Glomerular visceral epithelial cell (primary cell): Measurements from ENCODE around the gene SERPINB6.
"Not testable (repeated sequence)": the region's sequence is repeated elsewhere in the genome, so short reads cannot be mapped to it uniquely, and the experiment has no call there.

ENCODE experiments used
- DNase-seq: peaks from one replicate; pipeline ENCODE4 v3.0.0-alpha.2; 2016; ENCODE audit errors: extremely low spot score

The SERPINB6 gene

DNA sequence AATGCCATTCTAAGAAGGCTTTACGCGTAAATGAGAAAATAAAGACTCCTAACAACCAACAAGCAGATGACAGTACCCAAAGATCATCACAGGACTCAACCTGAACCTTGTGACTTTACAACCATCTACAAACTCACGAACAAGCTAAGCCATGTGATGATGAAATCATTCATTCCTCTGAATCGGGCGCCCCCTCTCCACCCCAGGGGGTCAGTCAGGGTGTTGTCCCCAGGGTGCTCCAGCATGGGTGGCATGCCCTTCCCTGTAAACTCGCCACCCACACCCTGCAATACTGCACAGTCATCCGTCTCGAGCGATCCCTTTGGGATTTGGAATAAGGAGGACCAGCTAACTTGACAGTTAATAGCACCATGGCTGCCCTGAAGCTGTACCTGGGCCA is 12.6 kb downstream of the SERPINB6 start:
- DNase-seq, result no peak

DNA sequence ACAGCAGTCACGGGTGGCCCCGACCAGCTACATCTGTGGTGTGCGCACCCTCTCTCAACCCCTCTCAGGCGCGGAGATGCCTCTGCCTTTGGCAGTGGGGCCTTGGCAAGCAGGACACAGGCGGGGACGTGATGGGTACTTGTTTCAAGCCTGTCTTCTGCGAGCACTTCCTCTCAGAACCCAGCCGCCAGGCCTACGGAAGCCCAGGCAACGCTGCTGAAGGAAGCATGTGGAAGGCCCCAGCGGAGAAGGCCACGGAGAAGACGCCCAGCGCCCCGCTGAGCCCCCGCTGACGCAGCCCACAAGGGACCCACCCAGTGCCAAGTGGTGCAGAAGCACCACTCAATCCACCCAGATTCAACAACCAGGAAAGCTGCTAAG is 13.0 kb downstream of the SERPINB6 start:
- DNase-seq, result no peak

DNA sequence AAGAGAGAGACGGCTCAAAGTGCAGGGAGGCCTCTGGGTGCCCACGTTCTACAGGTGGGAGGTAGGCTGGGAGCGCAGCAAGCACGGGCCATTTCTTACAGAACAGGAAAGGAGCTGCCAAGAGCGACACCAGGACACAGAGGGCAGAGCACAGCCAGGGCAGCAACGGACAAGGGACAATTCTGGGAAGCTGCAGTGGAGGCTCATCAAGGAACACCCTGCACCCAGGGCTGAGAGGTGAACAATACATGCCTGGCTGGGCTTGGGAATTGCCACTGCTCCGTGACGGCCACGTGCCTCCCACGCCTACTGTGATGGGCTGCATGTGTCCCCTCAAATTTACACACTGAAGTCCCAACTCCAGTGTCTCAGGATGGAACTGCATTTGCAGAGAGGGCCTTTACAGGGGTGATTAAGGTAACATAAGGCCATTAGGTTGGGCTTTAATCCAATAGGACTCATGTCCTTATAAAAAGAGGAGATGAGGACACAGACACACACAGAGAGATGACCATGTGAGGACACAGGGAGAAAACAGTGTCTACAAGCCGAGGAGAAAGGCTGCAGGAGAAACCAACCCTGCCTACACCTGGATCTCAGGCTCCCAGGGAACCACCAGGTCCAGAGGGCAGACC is 13.6 kb downstream of the SERPINB6 start:
- no peak for DNase-seq

DNA sequence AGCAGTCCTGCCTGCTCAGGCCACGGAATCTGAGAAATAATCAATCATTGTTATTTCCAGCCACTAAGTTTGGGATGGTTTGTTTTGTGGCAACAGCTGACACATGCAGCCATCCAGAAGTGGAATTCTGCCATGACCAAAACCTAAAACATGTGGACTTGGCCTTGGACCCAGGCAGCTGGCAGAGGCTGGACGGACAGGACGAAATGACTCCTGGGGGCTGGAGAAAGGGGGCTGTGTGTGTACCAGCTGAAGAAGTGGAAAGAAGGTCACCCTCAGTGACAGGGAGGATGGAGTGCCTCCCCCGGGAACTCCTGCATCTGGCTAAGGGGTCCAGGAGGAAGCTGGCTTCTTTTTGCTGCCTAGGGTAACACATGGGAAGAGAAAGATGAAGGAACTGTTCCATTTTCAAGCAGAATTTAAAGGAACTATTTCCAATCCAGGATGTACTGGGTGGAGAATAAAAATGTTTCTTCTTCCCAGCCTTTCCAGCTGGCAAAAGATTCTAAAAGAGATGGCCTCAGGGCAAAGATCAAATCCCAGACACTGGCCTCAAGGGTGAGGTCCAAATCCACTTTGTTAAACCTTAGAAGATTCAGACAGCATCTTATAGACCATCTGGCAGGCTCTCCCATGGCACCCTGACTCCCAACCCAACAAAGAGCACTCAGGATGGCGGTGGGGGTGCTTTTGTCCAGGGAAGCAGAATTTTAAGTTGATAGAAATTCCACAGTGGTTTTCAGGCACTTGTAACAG is 14.3 kb downstream of the SERPINB6 start:
- DNase-seq, result no peak

DNA sequence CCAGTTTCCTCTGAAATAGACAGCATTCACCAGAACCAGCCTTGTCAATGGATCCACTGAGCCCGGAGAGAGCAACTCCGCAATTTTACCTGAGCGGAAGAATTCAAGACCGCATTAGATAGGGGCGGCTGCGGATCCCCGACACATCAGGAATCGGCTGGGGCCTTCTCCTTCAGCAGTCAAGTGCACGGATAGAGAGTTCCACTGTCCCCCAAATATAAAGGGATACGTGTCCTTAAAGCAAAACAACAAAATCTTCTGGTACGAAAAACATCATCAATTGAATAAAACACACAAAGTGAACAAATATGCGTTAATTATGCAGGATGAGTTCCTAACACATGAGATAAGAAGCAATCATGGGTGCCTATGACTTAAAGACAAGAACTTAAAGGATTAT is 18.3 kb downstream of the SERPINB6 start:
- DNase-seq, result no peak

DNA sequence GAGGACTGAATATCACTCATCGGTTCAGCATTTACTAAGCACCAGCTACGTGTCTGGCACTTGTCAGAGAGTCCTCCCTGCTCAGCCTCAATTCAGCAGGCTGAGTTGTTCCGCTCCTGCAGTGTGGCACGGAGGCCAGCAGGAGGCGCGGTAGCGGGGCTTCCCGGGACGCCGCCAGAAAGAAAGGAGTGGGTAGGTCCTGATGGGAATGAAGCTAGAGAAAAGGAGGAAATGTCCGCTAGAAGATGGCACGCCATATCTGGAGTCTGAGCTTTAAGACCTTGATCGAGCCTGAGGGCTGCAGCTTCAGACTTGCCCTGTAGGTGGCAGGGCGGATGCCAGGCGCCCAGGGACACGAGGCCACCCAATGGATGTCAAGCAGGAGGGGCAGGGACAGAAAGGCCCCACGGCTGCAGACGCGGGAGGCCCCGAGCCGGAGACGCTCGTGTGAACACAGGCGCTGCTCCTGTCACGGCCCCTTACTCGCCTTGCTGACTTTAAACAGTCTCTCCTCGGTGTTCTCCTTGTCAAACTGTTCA is 18.7 kb downstream of the SERPINB6 start:
- peak; percentile 84 for DNase-seq

DNA sequence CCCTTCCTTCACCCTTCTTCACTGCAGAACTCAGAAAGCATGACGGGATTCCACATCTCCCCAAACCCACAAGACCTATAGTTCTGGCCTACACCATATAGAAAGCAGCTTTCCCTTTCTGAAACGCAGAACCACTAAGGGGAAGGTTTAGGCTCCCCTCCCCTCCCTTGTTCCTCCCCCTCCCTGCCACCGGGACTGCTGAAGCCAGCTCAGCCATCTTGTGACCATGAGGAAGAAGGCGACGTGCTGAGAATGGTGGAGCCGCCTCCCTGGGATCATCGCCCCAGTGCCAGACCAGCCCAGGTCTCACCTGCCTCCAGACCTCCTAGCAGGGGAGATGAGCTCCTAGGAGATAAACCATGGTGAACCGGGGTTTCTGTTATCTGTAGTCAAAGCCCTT is 19.6 kb downstream of the SERPINB6 start:
- DNase-seq, result no peak

DNA sequence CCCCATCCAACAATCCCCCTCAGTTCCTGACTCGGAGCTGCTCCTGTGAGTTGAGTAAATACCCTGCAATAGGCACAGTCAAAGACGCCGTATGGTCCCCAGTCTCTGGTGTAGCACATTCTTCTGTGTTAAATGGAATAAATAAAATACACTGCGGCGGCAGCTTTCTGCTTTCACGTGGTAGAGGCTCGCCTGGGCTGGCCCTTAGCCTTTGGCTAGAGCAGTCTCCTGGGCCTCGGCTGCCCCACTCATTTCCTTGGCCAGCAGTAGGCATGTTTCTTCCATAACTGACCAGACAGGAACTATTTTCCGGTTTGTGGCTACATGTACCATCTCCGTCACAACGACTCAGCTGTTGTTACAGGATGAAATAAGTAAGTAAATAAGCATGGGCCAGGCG is 20.7 kb downstream of the SERPINB6 start:
- no peak for DNase-seq

DNA sequence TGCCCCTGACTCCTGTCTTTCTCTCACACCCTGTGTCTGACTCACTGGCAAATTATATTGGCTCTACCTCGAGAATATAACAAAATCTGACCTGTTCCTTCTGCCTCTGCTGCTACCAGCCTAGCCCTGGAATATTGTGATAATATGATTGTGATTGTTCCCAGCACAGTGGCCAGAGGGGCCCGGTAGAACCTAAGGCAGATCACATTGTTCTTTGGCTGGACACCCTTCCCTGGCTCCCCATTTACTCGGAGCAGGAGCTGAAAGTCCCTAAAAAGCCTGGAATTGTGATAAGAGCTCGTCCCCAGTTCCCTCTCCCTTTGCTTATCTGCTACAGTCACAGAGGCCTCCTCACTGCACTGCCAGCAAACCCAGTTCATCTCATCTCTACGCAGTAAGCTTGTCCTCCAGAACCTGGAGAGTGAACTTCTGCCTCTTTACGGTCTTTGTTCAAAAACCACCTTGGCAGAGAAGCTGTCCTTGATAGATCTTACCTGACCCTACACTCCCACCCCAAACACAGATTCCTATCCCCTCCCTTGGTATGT is 21.8 kb downstream of the SERPINB6 start:
- no peak for DNase-seq

DNA sequence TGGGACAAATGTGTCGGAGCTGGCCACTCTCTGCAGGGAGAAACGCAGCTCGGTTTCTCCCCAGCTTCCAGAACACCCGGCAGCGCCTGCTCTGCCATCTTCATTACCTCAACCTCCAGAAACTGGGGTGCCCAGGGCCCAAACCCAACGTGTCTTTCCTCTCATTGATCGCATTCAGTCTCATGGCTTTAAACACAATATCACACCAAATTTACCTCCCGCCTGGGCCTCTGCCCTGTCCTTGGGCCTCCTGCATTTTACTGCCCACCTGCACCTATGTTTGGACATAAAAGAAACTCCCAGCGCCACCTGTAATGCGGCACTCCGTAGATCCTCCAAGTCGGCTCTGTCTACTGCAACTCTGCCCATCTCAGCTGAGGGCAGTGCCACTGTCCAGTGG is 22.2 kb downstream of the SERPINB6 start:
- DNase-seq, result no peak

DNA sequence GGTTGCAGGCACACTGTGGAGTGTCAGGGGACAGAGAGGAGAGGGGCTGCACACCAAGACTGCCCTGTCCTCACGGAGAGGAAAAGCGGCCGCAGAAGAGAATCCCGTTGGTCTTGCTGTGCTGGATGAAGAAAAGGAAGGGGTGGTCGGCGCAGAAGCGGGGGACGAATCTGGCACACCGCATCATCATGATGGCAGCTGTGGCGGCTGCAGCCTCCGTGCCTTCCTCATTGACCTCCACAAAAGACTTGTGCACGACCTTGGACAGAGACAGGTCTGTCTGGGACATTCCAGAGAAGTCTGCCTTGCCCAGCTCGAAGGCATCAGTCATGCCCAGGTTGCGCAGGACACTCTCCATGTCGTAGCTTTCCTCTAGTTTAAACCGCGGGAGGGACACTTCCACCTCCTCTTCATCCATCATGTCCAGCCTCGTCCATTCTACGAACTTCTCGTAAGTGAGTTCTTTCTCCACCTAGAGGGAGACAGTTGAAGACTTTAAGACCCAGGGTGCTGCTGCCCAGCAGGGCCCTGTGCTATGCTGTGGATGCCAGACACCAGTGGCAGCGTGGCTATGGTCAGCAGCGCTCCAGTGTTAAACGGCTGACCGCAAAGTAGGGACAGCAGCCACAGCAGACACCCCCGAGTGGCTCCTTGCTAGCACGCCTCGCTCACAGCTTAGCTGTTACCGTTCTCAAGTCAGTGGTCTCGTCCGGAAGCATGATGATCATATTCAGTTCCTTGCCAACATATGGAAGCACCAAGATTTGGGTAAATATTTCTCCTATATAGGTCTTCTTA is 22.9 kb downstream of the SERPINB6 start:
- no peak for DNase-seq

DNA sequence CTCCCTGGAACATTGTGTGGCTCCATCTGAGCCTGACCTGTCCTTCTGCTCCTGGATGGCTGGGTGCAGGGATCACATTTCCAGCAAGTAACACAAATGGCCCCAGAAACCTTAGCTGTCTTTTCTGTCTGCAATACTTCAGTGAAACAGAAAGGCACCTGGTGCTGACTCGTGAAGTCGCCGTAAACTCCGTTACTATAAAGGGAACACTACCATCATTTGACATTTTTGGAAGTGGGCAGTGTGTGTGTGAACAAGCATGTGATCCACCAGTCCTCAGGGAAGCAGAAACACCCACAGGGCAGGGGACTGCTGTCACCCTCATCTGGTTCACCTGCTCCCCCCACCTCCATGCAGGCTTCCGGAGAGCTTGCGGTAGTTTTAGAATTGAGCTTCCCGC is 23.9 kb downstream of the SERPINB6 start:
- no peak for DNase-seq

DNA sequence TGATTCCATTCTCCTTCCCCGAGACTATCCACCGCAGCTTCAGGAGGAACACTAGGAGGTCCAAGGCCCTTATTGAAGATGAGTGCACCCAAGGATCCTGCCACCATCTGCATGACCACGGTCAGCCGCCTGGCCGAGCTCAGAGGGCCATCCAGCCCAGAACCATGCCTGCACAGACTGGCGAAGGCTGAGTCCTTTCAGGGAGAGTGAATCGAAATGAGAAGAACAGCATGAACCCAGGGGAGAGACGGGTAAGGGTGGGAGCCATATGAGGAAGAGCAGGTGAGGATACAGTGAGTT is 26.3 kb downstream of the SERPINB6 start:
- DNase-seq, result no peak

DNA sequence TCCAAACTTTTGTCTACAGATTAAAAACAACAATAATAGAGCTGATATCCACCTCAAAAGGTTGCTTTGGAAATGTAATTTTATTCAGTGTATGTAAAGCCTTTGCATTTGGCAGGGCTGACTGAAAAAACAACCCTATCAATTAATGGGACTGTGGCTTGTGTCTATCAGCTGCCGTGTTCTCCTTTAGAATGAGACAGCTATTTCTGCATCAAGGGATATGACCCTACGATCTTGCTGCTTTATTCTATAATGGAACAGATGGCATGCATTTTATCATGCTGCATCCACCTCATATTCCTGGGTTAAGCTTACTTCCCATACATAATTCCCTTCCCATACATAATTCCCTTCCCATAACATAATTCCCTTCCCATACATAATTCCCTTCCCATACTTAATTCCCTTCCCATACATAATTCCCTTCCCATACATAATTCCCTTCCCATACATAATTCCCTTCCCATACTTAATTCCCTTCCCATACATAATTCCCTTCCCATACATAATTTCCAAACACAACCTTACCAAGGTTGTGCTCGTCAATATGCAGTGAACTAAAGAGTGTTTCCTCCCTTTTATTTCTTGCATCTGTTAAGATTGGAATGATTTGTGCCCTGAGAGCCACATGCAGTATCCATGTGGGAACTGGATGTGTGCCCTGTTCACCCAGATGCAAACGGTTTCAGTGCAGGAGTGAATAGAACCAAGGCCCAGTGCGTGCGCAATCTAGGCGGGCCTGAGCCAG is 26.8 kb downstream of the SERPINB6 start:
- no peak for DNase-seq

DNA sequence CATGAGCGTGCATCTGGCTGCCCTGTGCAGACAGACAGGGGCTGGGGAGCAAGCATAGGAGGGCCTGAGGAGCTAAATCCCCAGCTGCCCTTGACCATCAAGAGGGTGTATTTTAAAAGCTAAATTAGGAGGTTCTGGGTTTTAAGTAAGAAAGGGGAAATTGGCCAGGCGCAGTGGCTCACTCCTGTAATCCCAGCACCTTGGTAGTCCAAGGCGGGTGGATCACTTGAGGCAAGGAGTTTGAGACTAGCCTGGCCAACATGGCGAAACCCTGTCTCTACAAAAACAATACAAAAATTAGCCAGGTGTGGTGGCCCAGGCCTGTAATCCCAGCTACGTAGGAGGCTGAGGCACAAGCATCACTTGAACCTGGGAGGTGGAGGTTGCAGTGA is 27.8 kb downstream of the SERPINB6 start:
- no peak for DNase-seq

DNA sequence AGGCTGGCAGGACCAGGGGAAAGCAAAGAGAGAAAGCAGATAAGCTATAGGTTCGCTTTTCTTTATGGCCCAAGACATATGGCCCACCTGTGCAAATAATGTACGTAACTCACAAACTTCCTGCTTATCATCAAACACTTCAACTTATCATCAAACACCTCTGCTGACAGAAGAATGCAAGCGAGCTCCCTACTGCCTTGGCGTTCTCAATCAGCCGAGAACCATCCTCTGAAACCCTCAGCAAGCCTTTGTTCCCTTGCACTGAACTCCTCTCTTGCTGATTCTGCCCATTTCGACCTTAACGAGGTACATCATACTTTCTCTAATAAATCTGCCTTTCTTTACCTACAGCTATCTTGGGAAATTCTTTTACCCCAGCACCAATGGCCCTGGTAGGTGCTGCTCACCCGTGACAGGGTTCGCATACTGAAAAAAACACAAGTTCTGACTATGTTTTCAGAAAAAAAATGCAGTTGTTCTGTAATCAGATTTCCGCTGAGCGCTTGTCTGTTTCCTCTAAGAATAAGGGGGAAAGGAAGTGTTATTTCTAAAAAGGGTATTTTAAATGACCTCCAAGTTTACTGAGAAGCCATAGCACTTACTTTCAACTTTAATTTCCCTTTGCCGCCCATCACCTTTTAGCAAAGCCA is 28.3 kb downstream of the SERPINB6 start:
- DNase-seq, result no peak

DNA sequence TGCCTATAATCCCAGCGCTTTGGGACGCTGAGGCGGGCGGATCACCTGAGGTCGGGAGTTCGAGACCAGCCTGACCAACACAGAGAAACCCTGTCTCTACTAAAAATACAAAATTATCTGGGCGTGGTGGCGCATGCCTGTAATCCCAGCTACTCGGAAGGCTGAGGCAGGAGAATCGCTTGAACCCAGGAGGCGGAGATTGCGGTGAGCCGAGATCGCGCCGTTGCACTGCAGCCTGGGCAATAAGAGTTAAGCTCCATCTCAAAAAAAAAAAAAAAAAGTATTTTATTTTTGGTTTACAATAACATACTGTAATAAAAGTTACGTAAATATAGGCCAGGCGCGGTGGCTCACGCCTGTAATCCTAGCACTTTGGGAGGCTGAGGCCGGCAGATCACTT is 29.3 kb downstream of the SERPINB6 start:
- not testable (repeated sequence) for DNase-seq

DNA sequence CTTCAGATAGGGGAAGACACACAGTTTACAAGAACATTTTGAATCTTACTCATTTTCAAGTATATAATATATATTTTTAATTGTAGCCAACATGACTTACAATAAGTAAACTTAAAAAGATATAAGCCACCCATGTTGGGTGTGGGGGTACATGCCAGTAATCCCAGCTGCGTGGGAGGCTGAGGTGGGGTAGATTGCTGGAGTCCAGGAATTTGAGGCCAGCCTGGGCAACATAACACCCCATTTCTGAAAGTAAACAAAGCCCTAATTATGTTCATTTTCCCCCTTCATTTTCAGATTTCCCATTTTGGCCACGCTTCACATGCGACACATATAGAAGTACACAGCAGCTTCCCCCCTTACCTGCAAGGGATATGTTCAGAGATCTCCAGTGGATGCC is 30.5 kb downstream of the SERPINB6 start:
- DNase-seq, result no peak

DNA sequence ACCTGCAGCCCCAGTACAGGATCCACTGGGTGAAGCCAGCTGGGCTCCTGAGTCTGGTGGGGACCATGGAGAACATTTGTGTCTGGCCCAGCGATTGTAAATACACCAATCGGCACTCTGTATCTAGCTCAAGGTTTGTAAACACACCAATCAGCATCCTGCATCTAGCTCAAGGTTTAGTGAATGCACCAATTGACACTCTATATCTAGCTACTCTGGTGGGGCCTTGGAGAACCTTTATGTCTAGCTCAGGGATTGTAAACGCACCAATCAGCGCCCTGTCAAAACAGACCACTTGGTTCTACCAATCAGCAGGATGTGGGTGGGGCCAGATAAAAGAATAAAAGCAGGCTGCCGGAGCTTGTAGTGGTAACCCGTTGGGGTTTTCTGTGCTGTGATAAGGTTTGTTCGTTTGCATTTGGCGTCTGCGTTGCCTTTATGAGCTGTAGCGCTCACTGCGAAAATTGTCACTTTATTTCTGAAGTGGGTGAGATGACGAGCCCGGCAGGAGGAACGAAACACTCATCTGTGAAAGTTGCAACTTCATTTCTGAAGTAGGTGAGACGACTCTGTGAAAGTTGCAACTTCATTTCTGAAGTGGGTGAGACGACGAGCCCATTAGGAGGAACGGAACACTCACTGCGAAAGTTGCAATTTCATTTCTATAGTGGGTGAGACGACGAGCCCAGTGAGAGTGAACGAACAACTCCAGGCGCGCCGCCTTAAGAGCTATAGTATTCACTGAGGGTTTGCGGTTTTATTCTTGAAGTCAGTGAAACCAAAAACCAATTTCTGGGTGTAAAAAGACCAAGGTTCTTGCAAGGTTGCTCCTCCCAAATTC is 31.1 kb downstream of the SERPINB6 start:
- no peak for DNase-seq

DNA sequence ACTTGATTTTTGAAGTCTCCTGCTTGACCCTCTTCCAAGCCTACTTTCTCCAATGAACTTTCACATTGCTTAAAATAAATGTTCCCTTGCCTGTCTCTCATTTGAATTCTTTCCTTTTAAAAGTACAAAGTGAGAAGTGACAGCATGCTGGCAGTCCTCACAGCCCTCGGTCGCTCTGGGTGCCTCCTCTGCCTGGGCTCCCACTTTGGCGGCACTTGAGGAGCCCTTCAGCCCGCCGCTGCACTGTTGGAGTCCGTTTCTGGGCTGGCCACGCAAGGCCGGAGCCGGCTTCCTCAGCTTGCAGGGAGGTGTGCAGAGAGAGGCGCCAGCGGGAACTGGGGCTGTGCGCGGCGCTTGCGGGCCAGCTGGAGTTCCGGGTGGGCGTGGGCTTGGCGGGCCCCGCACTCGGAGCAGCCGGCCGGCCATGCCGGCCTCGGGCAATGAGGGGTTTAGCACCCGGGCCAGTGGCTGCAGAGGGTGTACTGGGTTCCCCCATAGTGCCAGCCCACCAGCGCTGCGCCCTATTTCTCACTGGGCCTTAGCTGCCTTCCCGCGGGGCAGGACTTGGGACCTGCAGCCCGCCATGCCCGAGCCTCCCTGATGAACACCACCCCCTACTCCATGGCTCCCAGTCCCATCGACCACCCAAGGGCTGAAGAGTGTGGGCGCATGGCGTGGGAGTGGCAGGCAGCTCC is 31.9 kb downstream of the SERPINB6 start:
- no peak for DNase-seq
